HG03108 (cell line): ENCODE measurements around the gene NOC2L.

Source experiments
- ATAC-seq: cut with Tn5 transposase; IDR thresholded peaks from one replicate; pipeline ENCODE4 v1.9.1; 2021; ENCODE audit warnings: moderate library complexity; ENCODE audit not compliant: unreplicated experiment

The NOC2L gene

DNA sequence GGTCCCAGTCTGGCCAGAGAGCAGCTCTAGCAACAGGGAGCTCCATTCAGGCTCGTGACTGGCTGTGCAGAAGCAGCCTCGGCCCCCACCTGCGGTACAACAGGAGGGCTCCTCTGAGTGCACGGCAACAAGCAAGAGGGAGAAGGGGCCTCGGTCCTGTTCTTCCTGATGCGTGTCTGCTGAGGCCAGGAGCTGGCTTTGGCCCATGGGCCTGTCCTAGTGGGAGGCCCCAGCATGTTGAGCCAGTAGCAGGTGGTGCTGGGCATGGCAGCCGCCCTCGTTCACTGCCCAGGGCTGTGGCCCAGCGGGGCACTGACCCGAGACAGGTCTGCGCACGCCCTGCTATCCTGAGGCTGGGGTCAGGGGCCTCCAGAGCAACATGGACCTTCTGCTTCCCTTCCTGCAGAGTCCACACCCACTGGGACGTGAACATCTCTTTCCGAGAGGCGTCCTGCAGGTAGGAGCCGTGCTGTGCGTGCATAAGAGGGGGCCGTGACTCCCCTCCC, 28.4 kb downstream of the NOC2L start:
- no peak for ATAC-seq

DNA sequence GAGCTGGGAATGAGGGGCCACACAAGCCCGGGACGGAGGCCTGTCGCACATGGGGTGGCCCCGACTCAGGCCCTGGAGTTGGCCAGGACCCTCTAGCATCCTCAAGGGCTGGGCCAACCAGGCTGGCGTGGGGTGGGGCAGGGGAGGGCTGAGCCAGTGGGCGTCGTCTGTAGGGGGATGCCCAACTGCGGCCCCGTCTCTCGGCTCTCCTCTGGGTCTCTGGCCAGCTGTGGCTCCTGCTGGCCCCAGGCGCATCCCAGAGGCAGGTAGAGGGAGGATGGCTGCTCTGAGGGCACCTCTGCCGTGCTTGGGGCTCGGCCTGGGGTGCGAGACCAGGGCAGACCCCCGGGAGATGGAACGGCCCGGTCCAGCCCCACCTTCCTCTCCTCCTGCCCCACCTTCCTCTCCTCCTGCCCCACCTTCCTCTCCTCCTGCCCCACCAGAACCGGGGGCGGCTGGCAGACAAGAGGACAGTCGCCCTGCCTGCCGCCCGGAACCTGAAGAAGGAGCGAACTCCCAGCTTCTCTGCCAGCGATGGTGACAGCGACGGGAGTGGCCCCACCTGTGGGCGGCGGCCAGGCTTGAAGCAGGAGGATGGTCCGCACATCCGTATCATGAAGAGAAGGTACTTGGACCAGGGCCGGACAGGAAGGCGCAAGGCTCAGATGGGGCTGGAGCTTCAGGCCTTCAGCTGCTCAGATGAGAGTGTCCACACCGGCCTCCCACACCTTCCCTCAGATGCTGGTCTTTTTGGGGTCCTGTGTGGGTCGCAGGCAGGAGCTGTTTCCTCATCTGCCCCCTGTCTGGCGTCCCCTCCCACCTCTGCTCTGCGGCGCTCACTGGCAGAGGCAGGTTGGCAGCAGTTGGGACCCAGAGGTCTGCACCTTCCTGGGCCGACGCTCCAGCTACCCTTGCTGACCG, 29.1 kb downstream of the NOC2L start:
- ATAC-seq = no peak

DNA sequence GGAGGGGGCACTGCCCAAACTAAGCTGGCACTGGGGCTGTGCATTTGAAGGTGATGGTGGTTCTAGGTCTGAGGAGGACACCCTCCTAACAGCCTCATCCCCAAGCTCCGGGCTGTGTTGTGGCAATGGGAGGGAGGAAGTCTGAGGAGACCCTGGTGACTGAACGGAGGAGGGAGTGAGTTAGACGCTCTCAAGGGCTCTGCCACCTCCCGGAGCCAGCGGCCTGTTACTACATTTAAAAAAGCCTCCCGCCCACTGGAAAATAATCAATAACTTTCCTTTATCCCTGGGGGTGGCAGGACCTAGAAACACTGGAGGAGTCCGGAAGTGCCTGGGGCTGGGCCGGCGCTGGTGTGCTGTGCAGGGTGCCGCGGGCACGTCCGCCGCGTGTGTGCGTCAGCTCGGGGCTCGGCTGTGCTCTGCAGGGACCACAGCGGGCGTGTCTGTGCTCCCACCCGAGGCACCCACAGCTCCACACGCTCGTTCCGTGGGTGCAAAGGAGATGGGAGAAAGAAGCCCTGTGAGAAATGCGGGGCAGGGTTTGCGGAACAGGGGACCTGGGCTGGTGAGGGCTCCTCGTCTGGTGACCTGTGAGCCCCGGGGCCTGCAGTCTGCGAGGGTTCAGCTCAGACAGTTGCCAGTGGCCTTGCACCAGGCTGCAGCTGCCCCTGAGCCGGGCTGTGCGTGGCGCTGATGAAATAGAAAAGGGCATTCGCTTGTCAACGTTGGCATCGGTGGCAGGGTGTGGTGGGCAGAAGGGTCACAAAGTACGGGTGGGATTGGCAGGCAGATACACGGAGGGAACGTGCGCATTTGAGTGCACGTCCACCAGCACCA, 30.0 kb downstream of the NOC2L start:
- no peak for ATAC-seq

DNA sequence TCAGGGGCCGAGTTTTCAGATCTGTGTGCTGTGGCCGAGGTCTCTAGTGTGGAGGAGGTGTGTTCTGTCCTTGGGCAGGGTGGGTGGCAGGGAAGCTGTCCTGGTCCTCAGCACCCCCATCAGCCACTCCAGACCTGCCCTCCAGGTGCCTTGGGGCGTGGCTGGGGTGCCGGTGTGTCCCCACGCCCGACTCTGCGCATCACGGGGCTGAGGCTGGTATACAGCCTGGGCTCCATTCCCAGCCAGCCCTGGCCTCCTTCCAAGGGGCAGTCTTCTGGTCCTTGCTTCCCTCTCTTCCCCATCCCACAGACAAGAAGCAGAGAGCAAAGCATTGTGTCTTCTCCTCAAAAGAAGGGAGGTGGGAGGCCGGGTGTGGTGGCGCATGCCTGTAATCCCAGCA, 31.3 kb downstream of the NOC2L start:
- no peak for ATAC-seq

DNA sequence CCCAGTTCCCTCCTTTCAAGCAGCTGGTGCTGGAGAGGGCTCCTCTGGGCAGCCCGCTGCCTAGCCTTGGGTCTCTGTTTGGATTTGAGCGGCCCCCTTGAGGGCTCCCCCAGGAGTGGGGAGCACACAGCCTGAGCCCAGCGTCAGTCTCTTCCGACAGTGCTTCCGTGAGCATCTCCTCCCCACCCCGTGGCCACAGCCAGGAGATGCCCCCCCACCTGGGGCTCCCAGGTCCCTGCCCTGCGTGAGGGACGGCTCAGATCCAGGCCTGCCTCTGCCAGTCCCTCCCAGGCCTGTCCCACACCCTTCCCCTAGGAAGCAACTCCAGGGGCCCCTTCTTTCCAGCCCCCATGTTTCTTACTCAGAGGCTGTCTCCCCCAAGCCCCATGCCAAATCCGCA, 31.8 kb downstream of the NOC2L start:
- ATAC-seq = no peak

DNA sequence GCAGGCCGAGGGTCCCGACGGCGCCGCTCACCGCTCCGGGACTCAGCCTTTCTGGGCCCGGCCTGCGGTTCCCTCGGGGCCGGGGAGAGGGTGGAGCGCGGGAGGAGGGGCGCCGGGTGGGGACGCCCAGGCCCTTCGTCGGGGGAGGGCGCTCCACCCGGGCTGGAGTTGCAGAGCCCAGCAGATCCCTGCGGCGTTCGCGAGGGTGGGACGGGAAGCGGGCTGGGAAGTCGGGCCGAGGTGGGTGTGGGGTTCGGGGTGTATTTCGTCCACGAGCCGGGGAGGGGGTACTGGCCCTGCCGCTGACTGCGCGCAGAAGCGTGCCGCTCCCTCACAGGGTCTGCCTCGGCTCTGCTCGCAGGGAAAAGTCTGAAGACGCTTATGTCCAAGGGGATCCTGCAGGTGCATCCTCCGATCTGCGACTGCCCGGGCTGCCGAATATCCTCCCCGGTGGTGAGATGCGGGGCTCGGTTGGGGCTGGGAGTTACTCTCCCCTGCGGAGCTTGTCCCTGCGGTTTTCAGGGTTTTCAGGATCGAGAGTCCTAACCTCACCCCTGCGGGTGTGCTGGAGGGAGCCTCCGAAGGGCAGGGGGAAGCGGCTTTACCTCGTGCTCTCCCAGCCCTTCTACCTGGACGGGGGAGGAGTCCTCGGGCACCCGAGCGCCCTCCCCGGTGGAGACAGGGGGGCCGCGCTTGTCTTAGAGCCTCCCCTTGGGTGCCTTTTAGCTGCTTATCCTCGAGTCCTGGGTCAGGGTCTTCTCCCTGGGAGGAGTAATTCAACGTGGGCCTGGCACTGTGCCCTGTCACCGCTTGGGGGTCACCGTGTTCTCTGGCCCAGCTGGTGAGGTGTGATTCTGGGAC, 33.3 kb downstream of the NOC2L start:
- ATAC-seq = no peak

DNA sequence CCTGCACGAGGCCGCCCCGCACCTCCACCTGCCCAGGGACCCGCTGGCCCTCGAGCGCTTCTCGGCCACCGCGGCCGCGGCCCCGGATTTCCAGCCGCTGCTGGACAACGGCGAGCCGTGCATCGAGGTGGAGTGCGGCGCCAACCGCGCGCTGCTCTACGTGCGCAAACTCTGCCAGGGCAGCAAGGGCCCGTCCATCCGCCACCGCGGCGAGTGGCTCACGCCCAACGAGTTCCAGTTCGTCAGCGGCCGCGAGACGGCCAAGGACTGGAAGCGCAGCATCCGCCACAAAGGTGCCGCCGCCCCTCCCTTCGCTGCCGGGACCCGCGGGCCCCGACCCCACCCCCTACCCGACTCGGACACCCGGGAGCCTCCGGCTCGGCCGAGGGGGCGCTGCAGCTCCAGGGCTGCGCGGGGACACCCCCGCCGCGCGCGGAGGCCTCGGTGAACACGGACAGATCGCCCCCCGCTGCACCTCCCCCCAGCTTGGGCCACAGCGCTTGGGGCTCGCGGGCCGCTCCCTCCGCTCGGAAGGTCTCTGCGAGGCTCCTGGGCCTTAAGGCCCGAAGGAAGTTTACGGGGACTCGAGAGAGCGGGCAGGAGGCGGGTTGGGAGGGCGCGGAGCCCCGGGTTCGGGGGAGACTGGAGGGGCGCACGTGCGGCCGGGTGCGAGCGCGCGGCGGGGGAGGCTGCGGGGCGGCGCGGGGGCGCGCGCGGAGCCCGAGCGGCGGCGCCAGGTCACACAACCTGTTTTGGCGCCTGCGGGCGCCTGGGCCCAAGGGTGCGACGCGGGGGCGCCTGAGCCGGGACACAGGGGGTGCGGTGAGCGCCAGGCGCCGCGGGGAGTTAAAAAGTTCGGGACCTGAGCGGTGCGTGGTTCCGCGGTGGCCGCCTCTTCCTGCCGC, 34.1 kb downstream of the NOC2L start:
- ATAC-seq = no peak

DNA sequence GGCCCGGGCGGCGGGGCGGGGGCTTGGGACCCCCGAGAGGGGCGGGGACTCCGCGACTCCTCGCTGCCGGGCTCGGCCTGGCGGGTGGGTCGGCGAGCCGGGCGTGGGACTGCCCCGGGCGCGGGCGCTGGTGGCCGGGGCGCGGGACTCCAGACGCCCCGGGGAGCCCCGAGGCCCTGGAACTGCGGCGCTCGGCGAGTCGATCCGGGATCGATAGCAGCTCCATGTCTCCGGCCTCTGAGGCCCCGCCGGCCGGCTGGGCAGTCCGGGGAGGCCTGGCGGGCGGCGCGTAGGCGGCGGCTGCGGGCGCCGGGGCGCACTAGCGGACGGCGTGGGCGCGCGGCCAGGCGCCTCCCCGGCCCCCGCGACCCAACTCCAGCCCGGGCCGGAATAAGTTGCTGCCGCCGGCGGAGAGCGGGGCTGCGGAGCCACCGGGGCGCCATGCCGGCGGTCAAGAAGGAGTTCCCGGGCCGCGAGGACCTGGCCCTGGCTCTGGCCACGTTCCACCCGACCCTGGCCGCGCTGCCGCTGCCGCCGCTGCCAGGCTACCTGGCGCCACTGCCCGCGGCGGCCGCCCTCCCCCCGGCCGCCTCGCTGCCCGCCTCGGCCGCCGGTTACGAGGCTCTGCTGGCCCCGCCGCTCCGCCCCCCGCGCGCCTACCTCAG, 34.9 kb downstream of the NOC2L start:
- ATAC-seq = no peak

DNA sequence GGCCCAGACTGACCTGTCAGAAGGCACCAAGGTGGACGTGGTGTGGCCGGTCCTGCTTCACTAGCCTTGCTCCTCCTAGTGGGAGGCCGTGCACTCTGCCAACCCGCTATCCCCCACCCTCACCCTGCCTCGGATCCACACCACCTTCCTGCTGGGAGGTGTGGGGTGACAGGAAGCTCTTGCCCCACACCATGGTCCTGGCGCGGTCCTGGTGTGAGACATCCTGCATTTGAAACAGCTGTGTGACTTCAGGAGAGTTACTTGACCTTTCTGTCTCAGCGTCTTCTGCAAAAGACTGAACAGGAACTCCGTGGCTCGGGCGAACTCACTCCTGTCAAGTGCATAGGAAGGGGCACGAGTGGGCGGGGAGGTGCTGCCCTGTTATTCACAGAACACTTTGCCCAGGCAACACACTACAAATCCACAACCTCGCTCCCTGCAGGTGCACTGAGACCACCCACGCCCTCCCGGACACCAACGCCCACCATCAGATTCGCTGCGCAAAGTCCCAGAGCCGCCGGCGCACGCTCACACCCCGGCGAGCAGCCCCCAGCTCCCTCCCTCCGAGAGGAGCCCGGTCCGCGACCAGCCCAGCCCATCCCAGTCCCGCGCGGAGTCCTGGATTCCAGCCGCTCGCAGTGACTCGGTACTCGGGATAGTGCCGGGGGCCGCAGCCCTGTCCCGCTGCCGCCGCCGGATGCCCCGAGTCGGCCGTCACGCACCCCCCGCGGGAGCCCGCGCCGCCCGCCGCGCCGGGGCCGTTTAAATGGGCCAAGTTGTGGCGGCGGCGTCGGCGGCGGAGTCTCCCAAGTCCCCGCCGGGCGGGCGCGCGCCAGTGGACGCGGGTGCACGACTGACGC, 35.7 kb downstream of the NOC2L start, which contains the start of gene SAMD11:
Gene SAMD11, plus strand, starts transcription at position 793 of the 860 bp plus-strand sequence. CDS start 509 bp downstream, outside the sequence.
- ATAC-seq = no peak

DNA sequence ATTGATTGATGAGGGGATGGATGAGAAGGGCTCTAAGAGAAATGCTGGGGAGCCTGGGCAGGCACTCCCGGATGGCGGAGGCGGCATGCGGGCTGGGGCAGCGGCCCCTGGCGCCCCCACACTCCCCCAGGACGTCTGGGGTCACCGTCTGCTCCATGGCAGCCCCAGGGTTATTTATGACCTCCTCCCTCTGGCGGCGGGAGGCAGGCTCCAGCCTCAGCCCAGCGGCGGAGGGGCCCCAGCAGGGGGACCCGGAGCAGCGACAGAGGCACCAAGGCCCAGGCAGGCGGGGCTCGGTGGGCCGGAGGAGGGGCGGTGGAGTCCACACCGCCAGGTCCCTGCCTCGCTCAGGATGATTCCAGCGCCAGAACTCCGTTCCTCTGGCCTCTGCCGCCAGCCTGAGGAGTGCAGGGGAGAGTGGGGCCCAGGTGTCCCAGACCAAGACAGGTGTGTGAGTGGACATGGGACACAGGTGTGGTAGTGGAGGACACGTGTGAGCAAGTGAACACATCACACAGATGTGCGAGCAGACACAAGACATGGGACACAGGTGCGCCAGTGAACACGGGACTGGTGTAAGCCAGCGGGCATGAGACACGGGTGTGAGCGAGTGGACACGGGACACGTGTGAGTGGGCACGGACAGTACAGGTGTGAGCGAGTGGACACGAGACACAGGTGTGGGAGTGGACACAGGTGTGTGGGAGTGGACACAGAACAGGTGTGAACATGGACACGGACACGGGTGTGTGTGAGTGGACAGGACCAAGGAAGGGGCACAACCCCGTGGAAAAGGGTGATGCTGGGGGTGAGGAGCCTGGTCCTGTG, 37.8 kb downstream of the NOC2L start:
- no peak for ATAC-seq

DNA sequence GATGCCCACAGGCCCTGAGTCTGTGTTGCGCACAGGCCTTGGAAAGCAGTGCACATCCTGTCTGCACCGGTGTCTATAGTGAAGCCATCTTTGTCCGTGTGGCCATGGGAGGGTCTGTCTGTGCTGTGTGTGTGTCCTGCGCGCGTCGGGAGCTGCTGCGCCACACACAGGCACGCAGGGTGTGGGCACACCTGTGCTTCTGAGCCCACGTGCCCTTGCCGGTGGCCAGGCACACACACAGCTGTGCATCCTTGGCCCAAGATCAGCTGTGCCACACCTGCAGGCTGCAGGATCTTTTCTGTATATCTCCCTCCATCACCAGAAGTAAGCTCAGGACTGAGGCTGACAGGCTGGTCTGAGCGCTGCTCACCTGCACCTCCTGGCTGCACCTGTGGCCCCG, 38.5 kb downstream of the NOC2L start:
- ATAC-seq = no peak

DNA sequence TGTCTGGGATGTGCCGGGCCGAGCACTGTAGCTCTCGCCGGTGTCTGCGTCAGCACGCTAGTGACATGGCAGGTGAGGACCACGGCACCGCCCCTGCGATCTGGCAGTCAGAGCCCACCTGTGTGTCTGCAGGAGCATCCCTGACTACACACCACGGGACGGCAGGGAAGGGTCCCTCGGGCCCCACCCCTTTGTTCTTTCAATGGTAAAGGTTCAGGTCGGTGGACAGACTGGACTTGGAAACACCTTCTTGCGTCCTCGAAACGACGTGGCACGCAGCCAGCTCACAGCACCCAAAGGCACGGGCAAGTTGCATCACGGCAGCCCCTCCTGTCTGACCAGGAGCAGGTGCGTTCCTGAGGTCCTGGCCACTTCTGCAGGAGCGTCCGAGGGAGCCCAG, 39.0 kb downstream of the NOC2L start:
- no peak for ATAC-seq

DNA sequence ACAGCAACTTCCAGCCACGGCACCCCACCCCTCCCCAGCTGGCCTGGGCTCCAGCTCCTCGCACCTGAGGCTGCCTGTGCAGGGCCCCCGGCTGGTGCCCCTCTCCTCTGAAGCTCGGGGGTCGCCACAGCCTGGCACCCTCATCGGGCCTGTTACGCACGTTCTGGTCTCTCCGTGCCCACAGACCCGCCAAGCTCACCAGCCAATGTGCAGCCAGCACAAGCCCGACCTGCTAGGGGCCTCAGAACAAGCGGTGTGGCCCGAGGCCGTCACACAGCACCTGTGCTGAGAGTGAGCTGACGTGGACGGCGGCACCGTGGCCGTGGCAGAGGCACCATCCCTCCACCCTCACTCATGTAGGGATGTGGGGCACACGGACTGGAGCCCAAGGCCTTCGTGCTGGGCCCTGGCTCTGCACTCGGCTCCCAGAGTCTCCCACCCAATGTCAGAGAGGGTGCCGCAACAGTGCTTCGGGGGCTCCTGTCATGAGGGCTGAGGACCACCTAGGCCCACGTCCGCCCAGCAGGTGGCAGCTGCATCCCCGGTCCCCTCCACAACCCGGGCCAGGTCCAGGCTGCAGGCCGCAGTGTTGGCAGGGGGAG, 39.7 kb downstream of the NOC2L start:
- no peak for ATAC-seq

DNA sequence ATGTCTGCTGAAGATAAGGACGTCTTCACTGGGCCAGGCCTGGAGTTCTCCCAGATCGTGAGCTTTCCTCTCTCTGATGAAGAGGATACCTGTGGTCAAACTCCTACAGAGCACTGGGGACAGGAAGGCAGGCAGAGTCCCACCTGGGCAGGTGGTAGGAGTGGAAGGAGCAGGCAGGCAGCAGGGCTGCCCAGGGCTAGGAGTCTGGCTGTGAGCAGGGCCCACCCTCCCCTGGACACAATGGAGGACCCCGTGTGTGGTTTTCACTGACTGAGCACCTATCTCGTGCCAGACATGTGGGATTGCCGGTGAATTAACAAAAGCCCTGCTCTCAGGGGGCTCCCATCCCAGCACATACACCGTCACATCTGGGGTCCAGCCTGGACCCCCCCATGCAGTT, 40.2 kb downstream of the NOC2L start:
- no peak for ATAC-seq

DNA sequence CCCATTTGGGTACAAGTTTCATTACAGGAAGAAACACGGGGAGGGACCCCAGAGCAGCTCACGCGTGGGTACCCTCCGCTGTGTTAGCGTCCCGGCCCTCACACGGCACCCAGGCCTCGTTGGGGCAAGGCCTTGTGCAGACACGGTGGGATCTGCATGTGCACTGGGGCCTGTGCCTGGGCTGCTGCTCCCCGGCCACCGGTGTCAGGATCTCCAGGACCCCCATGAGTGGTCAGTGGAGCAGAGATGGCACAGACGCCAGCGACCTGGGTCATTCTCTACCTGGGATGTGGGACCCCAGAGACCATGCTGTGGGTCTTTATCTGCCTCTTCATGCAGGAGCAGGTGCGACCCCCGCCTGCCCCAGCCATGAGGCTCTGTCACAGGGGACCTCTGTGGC, 40.7 kb downstream of the NOC2L start:
- ATAC-seq = no peak

DNA sequence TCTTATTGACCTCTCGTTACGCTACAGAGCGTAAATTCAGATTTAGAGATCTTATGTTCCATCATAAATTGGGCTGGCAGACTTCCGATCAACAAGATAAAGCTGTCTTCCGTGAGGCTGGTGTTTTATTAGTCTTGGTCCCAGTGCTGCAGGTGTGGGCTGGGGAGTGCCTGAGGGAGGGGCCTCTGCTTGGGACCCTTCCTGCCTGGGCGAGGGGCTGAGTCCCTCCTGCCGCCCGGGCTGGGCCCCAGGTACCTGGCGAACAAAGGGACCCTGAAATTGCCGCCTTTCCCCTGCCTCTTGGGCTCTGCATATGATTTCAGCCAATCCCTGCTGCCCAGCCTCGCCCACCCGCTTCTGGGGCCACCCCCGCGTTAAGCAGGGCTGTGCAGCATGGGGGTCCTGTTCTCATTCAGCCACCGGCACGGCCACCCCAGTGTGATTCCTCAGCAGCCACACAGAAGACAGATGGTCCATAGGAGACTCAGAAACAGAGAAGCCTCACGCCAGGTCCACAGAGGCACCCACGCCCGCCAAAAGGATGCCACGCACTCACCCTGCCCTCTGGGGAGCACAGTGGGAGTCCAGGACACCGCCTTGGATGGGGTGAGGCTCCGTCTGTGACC, 41.5 kb downstream of the NOC2L start:
- ATAC-seq = no peak

DNA sequence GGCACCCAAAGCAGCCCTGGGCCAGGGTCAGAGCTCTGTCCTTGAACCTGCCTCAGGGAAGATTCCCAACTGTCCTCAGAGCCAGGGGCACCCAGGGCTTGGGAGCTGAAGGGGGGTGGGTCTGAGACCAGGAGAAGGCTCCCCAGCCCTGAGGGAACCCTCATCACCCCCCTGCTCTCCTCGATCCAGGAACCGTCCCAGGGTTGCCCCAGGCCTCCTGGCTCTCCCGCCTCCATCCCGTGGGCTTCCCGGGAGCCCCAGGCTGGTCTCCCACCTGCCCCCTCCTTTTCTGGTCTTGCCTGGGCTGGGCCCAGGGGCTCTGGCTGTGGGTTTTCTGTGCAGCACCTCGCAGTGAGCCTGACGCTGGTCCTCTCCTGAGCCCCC, 42.0 kb downstream of the NOC2L start:
- ATAC-seq = no peak
